CD8-positive, alpha-beta memory T cell (primary cell): Measurements from ENCODE around the gene GRK7. TPM values are rescaled to one million over a fixed set of nuclear protein-coding genes. Genes with fewer than 3 reads are reported as not detected.
"Not testable (repeated sequence)": the region's sequence is repeated elsewhere in the genome, so short reads cannot be mapped to it uniquely, and the experiment has no call there.

ENCODE experiments used
- CTCF ChIA-PET: fragments of 350-600 bp; sonication (Branson Sonifier 250); formaldehyde crosslinking; loops from one replicate; lab custom pipeline; 2021; ENCODE audit warnings: antibody characterized with exemption; lab: Charles Lee
- POLR2A ChIA-PET: fragments of 350-600 bp; sonication (Branson Sonifier 250); formaldehyde crosslinking; loops from one replicate; lab custom pipeline; 2021; ENCODE audit warnings: antibody characterized with exemption; lab: Charles Lee
- DNase-seq, 5 donors: peaks; one replicate each; pipeline versions ENCODE4 v3.0.0 to v3.0.0-alpha.2; 2020 to 2022; ENCODE audit warnings: mixed read lengths in 1 of 5
- H3K27ac ChIP-seq: one replicate; pipeline ENCODE4 v1.7.0; 2013; ENCODE audit warnings: low read depth, mild to moderate bottlenecking, low read length, moderate library complexity
- H3K27me3 ChIP-seq: 2 replicates; pipeline ENCODE4 v1.7.0; 2013; ENCODE audit warnings: low read length, mild to moderate bottlenecking; ENCODE audit not compliant: insufficient read depth, poor library complexity, severe bottlenecking
- H3K36me3 ChIP-seq: 2 replicates; pipeline ENCODE4 v1.7.0; 2013; ENCODE audit warnings: mild to moderate bottlenecking, low read length, moderate library complexity; ENCODE audit not compliant: insufficient read depth
- H3K4me1 ChIP-seq: 2 replicates; pipeline ENCODE4 v1.7.0; 2013; ENCODE audit warnings: mild to moderate bottlenecking, low read length, moderate library complexity; ENCODE audit not compliant: insufficient read depth
- H3K4me3 ChIP-seq: 2 replicates; pipeline ENCODE4 v1.7.0; 2013; ENCODE audit warnings: mild to moderate bottlenecking, low read length
- H3K9me3 ChIP-seq: 2 replicates; pipeline ENCODE4 v1.7.0; 2013; ENCODE audit warnings: mild to moderate bottlenecking, low read length
- H3K27ac Mint-ChIP-seq, 8 donors: one replicate each; pipeline ENCODE4 v1.8.0; 2020 to 2021; ENCODE audit warnings: mixed read lengths in 8 of 8, mild to moderate bottlenecking in 6 of 8, inconsistent platforms in 3 of 8, moderate library complexity in 3 of 8
- H3K27me3 Mint-ChIP-seq, 2 donors: one replicate each; pipeline ENCODE4 v1.8.0; 2020 to 2021; ENCODE audit warnings: mixed read lengths in 2 of 2, mild to moderate bottlenecking in 1 of 2, moderate library complexity in 1 of 2
- H3K36me3 Mint-ChIP-seq, 3 donors: one replicate each; pipeline ENCODE4 v1.8.0; 2020 to 2021; ENCODE audit warnings: mixed read lengths in 3 of 3, inconsistent platforms in 1 of 3, mild to moderate bottlenecking in 1 of 3
- H3K4me1 Mint-ChIP-seq, 3 donors: one replicate each; pipeline ENCODE4 v1.8.0; 2020 to 2021; ENCODE audit warnings: mixed read lengths in 3 of 3, inconsistent platforms in 1 of 3, mild to moderate bottlenecking in 1 of 3
- H3K4me3 Mint-ChIP-seq, 7 donors: one replicate each; pipeline ENCODE4 v1.8.0; 2020 to 2021; ENCODE audit warnings: mixed read lengths in 7 of 7, mild to moderate bottlenecking in 6 of 7, moderate library complexity in 4 of 7, inconsistent platforms in 2 of 7
- H3K9me3 Mint-ChIP-seq, 5 donors: one replicate each; pipeline ENCODE4 v1.8.0; 2020 to 2022; ENCODE audit warnings: mixed read lengths in 5 of 5, mild to moderate bottlenecking in 3 of 5, moderate library complexity in 2 of 5, inconsistent platforms in 1 of 5
- polyA plus RNA-seq: library from polyadenylated mRNA; unstranded; fragments of 300-500 nt; fragmentation: Illumina TruSeq; gene quantifications from one replicate; pipeline ENCODE4 v1.2.3, GENCODE V29; 2021
- total RNA-seq, 2 experiments: library from RNA; stranded (reverse); gene quantifications; one replicate each; pipeline ENCODE4 v1.2.3, GENCODE V29; 2021

Gene GRK7
- total and polyA plus RNA-seq, 3 experiments from 2014 or later = not detected

DNA sequence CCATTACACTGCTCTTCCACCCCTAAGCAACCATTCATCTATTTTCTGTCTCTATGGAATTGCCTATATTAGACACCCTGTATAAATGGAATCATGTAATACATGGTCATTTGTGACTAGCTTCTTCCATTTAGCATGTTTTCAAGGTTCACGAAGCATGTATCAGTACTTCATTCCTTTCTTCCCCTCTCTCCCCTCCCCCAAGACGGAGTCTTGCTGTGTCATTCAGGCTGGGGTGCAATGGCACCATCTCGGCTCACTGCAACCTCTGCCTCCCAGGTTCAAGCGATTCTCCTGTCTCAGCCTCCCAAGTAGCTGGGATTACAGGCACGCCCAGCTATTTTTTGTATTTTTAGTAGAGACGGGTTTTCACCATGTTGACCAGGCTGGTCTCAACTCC is 40.3 kb downstream of the GRK7 start:
- H3K36me3 Mint-ChIP-seq, H3K27ac ChIP-seq, H3K27ac Mint-ChIP-seq, H3K9me3 Mint-ChIP-seq, H3K27me3 Mint-ChIP-seq, H3K4me3 Mint-ChIP-seq, H3K4me3 ChIP-seq, POLR2A ChIA-PET, H3K4me1 ChIP-seq, H3K36me3 ChIP-seq, DNase-seq, H3K27me3 ChIP-seq, CTCF ChIA-PET, H3K9me3 ChIP-seq: not testable (repeated sequence)
- peaks cover 10 to 13% (median 12%) of the 10 kb centered on the region in 3 donors for H3K4me1 Mint-ChIP-seq

DNA sequence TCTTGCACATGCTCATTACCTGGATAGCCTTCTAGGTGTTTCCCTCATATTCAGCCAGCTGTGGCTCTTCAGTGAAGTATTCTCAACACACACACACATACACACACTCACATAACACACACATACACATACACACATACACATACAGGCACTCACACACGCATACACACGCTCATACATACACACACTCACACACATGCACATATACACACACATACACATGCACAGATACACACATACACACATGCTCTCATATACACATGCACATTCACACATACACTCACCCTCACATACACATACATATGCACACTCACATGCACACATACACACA is 41.2 kb downstream of the GRK7 start:
- H3K27ac Mint-ChIP-seq = no peak overlapping the region
- DNase-seq = no peak
- no peaks in the 10 kb centered on the region for H3K27me3 ChIP-seq
- no peak overlapping the region for H3K4me3 ChIP-seq
- ChIA-PET CTCF (no interaction called here), POLR2A (no interaction called here)
- H3K4me1 ChIP-seq = no peaks in the 10 kb centered on the region
- H3K36me3 Mint-ChIP-seq = peaks cover 0 to 5% (median 0%) of the 10 kb centered on the region in 3 donors
- no peaks in the 10 kb centered on the region for H3K27me3 Mint-ChIP-seq
- no peaks in the 10 kb centered on the region for H3K9me3 ChIP-seq
- H3K4me1 Mint-ChIP-seq = peaks cover 4 to 5% (median 4%) of the 10 kb centered on the region in 3 donors
- H3K36me3 ChIP-seq = no peaks in the 10 kb centered on the region
- H3K27ac ChIP-seq = no peak overlapping the region
- H3K4me3 Mint-ChIP-seq = no peak overlapping the region
- H3K9me3 Mint-ChIP-seq = peaks cover 0 to 2% (median 0%) of the 10 kb centered on the region in 5 donors

DNA sequence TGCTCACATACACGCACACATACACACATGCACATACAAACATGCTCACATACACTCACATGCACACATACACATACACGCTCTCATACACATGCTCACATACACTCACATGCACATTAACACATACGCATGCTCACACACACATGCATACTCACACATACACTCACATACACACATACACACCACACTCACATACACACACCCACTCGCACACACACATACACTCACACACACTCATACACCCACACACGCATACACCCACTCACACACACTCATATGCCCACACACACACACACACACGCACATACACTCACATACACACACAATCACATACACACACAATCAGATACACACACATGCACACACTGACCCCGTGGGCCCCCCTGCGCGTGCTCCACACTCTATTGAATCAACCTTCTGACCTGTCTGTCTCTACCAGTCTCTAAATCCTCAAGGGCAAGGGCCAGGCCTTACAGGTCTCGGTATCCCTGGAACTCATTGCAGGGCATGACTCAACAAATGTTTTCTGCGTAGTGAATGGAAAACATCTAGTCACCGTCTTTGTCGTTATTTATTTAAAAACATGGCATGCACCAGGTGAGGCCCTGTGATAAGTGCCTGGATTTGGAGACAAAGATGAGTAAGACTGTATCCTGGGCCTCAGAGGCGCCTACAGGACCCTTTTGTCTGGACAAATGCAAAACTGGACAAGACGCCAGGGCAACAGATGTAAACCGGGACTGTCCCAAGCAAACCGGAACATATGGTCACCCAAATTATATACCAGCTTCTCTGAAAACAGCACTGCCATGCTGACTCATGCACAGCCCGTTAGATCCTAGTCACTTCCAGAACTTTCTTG is 41.8 kb downstream of the GRK7 start:
- no peak for DNase-seq
- CTCF ChIA-PET = no interaction called here

DNA sequence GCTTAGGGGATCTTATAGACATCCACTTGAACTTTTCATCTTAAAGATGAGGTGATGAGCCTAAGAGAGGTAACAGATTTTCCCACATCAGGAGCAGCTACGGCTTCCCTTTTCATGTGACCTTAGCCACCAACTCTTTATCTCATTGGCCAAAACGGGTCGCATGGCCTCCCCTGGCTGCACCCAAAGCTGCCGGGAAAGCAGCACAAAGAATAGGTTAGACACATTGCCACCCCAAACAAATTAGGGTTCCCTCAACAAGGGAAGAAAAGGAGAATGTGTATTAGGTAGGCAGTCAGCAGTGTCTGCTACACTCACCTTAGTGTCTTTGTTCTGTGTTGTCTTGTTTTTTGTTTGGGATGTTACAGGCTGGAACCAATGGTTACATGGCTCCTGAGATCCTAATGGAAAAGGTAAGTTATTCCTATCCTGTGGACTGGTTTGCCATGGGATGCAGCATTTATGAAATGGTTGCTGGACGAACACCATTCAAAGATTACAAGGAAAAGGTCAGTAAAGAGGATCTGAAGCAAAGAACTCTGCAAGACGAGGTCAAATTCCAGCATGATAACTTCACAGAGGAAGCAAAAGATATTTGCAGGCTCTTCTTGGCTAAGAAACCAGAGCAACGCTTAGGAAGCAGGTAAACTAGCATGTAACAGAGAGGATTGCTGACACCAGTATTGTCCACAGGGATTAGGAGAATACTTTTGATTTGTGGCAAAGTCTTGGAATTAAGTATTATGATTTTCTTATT is 44.2 kb downstream of the GRK7 start:
- H3K4me1 ChIP-seq = no peaks in the 10 kb centered on the region
- POLR2A ChIA-PET = no interaction called here
- H3K9me3 ChIP-seq = no peaks in the 10 kb centered on the region
- Mint-ChIP-seq H3K27me3 (no peaks in the 10 kb centered on the region), H3K36me3 (no peaks in the 10 kb centered on the region), H3K9me3 (no peaks in the 10 kb centered on the region), H3K4me3 (no peak overlapping the region), H3K27ac (no peak overlapping the region), H3K4me1 (no peaks in the 10 kb centered on the region)
- CTCF ChIA-PET = interaction anchor here (1.3 kb wide), 1 partner anchor 11 kb away, joined by 3 read pairs; no protein-coding TSS in a partner anchor
- DNase-seq = no peak
- H3K27ac ChIP-seq = peak overlapping the region; percentile 14
- no peaks in the 10 kb centered on the region for H3K36me3 ChIP-seq
- no peaks in the 10 kb centered on the region for H3K27me3 ChIP-seq
- no peak overlapping the region for H3K4me3 ChIP-seq

More for the DNA sequence above, 41.8 kb downstream of the GRK7 start:
- no peaks in the 10 kb centered on the region for H3K27me3 Mint-ChIP-seq
- Histone ChIP-seq H3K27me3 (no peaks in the 10 kb centered on the region), H3K9me3 (no peaks in the 10 kb centered on the region), H3K4me3 (no peak overlapping the region), H3K27ac (peak overlapping the region; percentile 19), H3K36me3 (no peaks in the 10 kb centered on the region), H3K4me1 (no peaks in the 10 kb centered on the region)
- H3K4me1 Mint-ChIP-seq = no peaks in the 10 kb centered on the region
- peaks cover 0 to 5% (median 0%) of the 10 kb centered on the region in 3 donors for H3K36me3 Mint-ChIP-seq
- H3K4me3 Mint-ChIP-seq = no peak overlapping the region
- no peak overlapping the region for H3K27ac Mint-ChIP-seq
- POLR2A ChIA-PET = no interaction called here
- peaks cover 0 to 2% (median 0%) of the 10 kb centered on the region in 5 donors for H3K9me3 Mint-ChIP-seq

DNA sequence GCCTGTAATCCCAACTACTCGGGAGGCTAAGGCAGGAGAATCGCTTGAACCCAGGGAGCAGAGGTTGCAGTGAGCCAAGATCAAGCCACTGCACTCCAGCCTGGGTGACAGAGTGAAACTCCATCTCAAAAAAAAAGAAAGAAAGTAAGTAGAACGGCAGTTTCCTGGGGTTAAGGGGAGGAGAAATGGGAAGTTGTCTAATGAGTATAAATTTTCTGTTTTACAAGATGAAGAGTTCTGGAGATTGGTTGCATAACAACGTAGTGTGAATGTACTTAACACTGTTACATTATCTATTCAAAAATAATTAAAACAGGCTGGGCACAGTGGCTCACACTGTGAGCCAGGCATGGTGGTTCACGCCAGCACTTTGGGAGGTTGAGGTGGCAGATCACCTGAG is 45.4 kb downstream of the GRK7 start:
- Histone ChIP-seq H3K4me3 (no peak overlapping the region), H3K36me3 (no peaks in the 10 kb centered on the region), H3K9me3 (no peaks in the 10 kb centered on the region), H3K27me3 (no peaks in the 10 kb centered on the region), H3K27ac (no peak overlapping the region), H3K4me1 (no peaks in the 10 kb centered on the region)
- POLR2A ChIA-PET = no interaction called here
- CTCF ChIA-PET = no interaction called here
- Mint-ChIP-seq H3K27me3 (no peaks in the 10 kb centered on the region), H3K27ac (no peak overlapping the region), H3K9me3 (no peaks in the 10 kb centered on the region), H3K4me3 (no peak overlapping the region), H3K4me1 (no peaks in the 10 kb centered on the region), H3K36me3 (no peaks in the 10 kb centered on the region)
- no peak for DNase-seq

DNA sequence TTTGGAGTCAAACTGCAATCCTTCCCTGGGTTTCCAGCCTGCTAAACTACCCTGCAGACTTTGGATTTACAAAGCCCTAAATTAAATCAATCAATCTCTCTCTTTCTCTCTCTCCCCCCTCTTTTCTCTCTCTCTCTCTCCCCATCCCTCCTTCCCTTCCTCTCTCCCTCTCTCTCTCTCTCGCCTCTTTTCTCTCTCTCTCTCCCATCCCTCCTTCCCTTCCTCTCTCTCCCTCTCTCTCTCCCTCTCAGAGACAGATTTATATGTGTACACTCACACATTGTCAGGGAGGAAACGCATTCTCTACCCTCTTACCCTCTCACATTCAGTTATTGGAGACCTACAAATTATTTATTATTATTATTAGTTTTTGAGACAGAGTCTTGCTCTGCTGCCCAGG is 47.0 kb downstream of the GRK7 start:
- Histone ChIP-seq H3K27me3 (no peaks in the 10 kb centered on the region), H3K36me3 (no peaks in the 10 kb centered on the region), H3K4me1 (no peaks in the 10 kb centered on the region), H3K27ac (no peak overlapping the region), H3K9me3 (no peaks in the 10 kb centered on the region), H3K4me3 (no peak overlapping the region)
- no peak for DNase-seq
- H3K36me3 Mint-ChIP-seq = peaks cover 0 to 2% (median 0%) of the 10 kb centered on the region in 3 donors
- H3K27ac Mint-ChIP-seq = no peak overlapping the region
- H3K4me3 Mint-ChIP-seq = no peak overlapping the region
- H3K27me3 Mint-ChIP-seq = no peaks in the 10 kb centered on the region
- POLR2A ChIA-PET = no interaction called here
- H3K9me3 Mint-ChIP-seq = peaks cover 0 to 2% (median under 1%) of the 10 kb centered on the region in 5 donors
- CTCF ChIA-PET = no interaction called here
- no peaks in the 10 kb centered on the region for H3K4me1 Mint-ChIP-seq

DNA sequence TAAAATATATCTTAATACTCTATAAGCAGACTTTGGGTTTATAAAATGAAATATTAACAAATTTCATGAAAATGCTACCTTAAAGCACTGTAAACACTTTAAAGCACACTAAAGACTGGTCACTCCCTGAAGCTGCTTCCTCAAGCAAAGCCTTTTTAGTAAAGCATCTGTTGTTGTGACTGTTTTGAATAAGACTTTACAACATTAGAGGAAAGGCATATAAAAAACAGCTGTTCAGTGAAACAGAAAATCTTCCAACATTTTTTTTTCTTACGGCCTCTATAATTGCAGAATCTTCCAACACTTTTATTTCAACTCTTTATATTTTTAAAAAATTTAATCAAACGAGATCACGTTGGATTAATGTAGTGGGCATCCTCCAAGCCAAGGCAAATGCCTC is 48.1 kb downstream of the GRK7 start:
- no peak for DNase-seq
- Histone ChIP-seq H3K36me3 (no peaks in the 10 kb centered on the region), H3K27ac (no peak overlapping the region), H3K27me3 (no peaks in the 10 kb centered on the region), H3K4me1 (no peaks in the 10 kb centered on the region), H3K9me3 (no peaks in the 10 kb centered on the region), H3K4me3 (no peak overlapping the region)
- Mint-ChIP-seq H3K36me3 (peaks cover 0 to 14% (median 0%) of the 10 kb centered on the region in 3 donors), H3K4me3 (no peak overlapping the region), H3K27me3 (no peaks in the 10 kb centered on the region), H3K4me1 (no peaks in the 10 kb centered on the region), H3K27ac (peak overlapping the region in 1 of 8 donors; percentile 5), H3K9me3 (peaks cover 3 to 12% (median 5%) of the 10 kb centered on the region in 5 donors)
- ChIA-PET POLR2A (interaction anchor here (0.8 kb wide), 1 partner anchor 14 kb away, joined by 3 read pairs; no protein-coding TSS in a partner anchor), CTCF (no interaction called here)

DNA sequence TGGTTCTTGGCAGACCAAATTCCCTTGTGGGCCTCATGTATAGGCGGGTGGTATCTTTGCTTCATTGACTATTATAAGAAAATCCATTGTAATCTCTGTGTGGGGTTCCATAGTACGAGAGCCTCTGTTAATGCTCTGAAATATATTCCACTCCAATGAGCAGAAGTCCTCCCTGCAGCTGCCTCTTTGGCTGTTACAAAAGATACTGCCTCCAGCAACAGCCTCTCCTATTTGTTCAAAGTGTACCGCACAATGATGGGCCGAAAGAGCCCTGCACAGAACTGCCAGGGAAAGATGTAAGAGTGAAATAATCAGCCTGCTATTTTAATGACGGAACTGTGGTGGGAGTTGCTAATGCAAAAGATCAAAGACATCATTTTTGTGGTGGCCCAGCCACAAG is 48.9 kb downstream of the GRK7 start:
- POLR2A ChIA-PET = no interaction called here
- H3K9me3 ChIP-seq = no peaks in the 10 kb centered on the region
- Mint-ChIP-seq H3K4me1 (no peaks in the 10 kb centered on the region), H3K9me3 (peaks cover 3 to 12% (median 5%) of the 10 kb centered on the region in 5 donors), H3K4me3 (no peak overlapping the region), H3K36me3 (peaks cover 0 to 14% (median 0%) of the 10 kb centered on the region in 3 donors), H3K27ac (no peak overlapping the region), H3K27me3 (peaks cover 2 to 6% of the 10 kb centered on the region in 2 donors)
- H3K27me3 ChIP-seq = no peaks in the 10 kb centered on the region
- no peak for DNase-seq
- H3K27ac ChIP-seq = no peak overlapping the region
- CTCF ChIA-PET = no interaction called here
- no peaks in the 10 kb centered on the region for H3K4me1 ChIP-seq
- no peak overlapping the region for H3K4me3 ChIP-seq
- no peaks in the 10 kb centered on the region for H3K36me3 ChIP-seq
